MV-4-11 (cell line): ENCODE results near the gene SPC25.
A peak's percentile ranks its signal among the peaks of the same experiment; 100 is the strongest.
"Not testable (repeated sequence)": the region's sequence is repeated elsewhere in the genome, so short reads cannot be mapped to it uniquely, and the experiment has no call there.

Experiments
- DNase-seq: peaks from one replicate; lab custom pipeline; 2025; lab: John Stamatoyannopoulos, UW

SPC25 gene

DNA sequence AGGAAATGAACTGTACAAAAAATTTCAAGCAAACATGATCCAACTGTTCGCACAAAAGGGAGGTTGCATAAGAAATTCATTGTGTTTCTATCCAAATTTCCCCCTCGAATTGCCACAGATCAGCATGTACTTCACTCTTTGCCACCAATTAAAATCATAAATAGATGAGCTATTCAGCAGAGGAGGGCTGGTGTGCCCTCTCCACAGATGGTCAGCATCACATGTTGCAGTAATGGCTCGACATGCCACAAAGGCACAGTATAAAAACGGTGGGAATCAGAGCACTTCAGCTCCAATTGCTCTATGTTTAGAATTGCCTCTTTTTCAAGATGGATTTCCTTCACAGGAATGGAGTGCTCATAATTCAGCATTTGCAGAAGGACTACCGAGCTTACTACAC is 10.8 kb upstream of the SPC25 start, which contains the start of gene G6PC2:
Gene G6PC2 (plus strand): TSS at position 289 of the 400 bp plus-strand sequence. CDS start 41 bp downstream, at position 330.
- DNase-seq: no peak

GRCh38 chr2:168897449-168897848 is 7.2 kb upstream of the SPC25 start:
- DNase-seq: no peak

DNA sequence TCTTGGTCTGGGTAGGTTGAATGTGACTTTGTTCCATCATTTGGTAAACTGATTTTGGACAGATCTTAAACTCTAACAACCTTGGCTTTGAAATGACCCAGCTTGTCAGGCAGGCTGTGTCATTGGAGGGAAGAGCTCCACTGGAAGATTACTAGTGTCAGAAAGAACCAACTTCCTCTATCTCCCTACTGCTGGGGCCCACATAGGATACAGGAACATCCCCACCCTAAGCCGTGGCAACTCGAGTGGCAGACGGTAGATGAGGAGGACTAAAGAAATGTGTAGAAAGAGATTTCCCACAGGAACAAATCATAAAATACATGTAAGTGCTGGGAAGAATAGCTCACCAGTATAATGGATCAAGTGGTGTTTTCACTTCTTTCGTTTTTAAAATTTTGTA is 6.6 kb upstream of the SPC25 start:
- DNase-seq: peak; percentile 64

GRCh38 chr2:168895771-168896170 is 5.5 kb upstream of the SPC25 start:
- no peak for DNase-seq

- DNase-seq: no peak
Measured at GRCh38 chr2:168894720-168895119, 4.5 kb upstream of the SPC25 start.

GRCh38 chr2:168894101-168894500 is 3.9 kb upstream of the SPC25 start:
- no peak for DNase-seq

- no peak for DNase-seq
Measured at GRCh38 chr2:168892327-168892726, 2.1 kb upstream of the SPC25 start.

- no peak for DNase-seq
Measured at GRCh38 chr2:168889635-168890005, 610 bp downstream of the SPC25 start.

DNA sequence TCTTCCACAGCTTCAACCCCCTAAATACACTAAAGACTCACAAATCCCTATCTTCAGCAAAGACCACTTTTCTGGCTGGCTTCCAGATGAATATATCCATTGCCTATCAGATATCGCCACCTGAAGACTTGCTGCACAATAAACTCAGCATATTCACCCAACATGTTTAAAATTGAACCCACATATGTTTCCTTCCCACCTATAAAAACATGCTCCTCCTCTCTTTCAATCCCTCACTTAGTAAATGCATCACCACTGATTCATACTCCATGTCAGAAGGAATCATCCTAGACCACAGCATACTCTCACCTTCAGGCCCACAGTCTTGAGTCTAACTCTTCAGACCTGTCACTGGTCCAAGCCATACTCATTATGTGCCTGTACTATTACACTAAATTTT is 5.3 kb downstream of the SPC25 start:
- no peak for DNase-seq

DNA sequence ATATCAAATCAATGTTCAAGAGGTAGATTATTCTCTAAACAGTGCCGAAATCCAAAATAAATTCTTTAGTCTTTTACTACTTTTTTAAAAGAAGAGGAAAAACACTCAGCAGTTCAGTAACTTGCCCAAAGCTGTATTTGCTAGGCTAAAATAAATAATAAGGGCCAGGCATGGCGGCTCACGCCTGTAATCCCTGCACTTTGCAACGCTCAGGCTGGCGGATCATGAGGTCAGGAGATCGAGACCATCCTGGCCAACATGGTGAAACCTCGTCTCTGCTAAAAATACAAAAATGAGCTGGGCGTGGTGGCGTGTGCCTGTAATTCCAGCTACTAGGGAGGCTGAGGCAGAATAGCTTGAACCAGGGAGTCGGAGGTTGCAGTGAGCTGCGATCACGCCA is 8.1 kb downstream of the SPC25 start:
- DNase-seq: not testable (repeated sequence)

GRCh38 chr2:168874368-168875054 is 15.7 kb downstream of the SPC25 start:
- no peak for DNase-seq

GRCh38 chr2:168870824-168871223 is 19.4 kb downstream of the SPC25 start:
- DNase-seq: not testable (repeated sequence)

DNA sequence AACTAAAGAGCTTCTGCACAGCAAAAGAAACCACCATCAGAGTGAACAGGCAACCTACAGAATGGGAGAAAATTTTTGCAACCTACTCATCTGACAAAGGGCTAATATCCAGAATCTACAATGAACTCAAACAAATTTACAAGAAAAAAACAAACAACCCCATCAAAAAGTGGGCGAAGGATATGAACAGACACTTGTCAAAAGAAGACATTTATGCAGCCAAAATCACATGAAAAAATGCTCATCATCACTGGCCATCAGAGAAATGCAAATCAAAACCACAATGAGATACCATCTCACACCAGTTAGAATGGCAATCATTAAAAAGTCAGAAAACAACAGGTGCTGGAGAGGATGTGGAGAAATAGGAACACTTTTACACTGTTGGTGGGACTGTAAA is 19.9 kb downstream of the SPC25 start:
- not testable (repeated sequence) for DNase-seq

GRCh38 chr2:168867164-168867563 is 23.1 kb downstream of the SPC25 start:
- not testable (repeated sequence) for DNase-seq

GRCh38 chr2:168858146-168858545 is 32.1 kb downstream of the SPC25 start:
- DNase-seq: no peak

DNA sequence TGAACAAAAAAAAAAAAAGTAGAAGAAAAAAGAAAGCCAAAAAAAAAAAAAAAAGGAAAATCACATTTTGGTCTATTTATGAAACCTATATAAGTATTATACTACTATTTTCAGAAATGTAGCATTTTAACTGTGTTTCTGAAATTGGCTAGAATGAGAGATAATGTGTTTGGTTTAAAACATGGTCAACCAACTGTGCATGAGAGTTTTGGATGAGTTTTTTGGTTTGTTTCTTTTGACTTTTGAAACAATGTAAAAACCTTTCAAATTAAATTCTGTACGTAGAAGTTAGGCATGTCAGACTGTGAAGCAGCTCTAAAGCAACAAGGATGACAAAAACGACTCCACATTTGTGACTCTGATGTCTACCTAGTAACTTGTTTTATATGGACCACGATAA is 34.6 kb downstream of the SPC25 start:
- no peak for DNase-seq

GRCh38 chr2:168854651-168855050 is 35.6 kb downstream of the SPC25 start:
- no peak for DNase-seq

DNA sequence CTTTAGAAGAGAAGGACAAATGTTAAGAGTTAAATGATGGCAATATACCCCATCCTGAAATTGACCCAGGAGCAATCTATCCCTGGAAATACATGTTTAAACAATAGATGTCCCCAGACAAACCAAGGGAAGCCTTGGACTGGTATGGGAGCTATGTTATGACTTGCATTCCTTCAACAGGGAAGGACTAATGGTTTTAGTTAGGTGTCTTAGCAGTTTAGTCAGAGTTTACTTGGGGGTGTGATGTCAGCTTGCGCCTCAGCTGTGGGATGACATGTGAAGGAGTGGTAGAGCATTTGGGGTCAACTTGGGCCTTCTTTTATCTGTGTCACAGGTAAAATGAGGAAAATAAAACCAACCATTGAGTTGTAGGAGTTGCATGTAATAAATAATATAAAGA is 36.8 kb downstream of the SPC25 start:
- no peak for DNase-seq

DNA sequence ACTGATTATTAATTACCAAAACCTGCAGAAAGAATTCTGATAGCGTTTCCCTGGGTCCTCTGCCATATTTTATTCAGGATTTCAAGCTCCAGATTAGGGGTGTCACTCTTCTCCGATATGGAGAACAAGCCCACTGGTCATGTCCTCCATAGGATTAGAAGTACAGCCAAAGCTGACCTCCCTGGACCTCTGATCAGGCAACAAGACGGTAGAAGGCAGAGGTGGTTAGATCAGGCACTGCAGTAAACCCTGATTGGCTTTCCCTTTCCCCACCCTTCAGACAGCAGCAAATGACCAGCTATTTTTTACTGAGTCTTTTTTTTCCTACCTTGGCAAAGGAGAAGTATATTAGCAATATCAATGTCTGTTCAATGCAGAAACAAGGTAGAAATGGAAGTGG is 37.7 kb downstream of the SPC25 start:
- DNase-seq: no peak

DNA sequence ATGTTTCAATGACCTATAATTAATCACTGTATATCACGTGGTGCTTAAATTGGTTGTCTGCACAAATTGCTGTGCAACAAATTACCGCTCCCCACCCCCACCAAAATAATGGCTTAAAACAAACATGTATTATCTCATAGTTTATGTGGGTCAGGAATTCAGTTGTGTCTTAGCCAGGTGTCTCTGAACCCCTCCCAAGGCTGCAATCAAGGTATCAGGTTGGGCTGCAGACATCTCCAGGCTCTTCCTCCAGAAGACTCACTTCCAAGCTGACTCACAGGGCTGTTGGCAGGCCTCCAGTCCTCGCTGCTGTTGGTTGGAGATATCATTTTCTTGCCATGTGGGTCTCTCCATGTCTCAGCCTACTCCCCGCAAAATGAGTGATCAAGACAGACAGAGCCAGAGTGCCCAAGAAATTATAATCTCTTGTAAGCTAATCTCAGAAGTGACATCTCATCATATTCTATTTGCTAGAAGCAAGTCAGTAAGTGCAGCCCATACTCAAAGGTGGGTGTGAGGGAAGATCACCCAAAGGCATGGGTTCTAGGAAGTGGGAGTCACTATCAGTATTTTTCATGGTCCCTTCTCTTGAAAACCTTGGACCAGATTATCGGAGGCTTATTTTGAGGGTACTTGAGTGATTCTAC is 38.4 kb downstream of the SPC25 start:
- DNase-seq: no peak

DNA sequence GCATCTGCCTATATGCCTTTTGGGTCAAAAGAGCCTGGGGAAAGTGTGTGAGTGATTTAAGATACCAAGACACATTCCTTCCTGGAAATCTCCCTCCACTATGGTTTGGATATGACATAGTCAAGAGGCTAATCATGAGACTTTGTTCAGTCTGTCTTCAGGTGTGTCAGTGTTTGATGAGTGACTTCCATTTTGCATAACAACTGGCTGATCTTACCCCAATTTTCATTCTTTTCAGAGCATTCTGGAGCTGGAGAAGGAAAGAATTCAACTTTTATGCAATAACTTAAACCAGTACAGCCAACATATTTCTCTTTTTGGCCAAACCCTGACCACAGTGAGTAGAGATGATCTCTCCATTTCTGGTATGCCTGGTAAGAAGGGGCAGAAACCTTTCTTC is 39.4 kb downstream of the SPC25 start:
- DNase-seq: no peak

GRCh38 chr2:168849610-168850009 is 40.6 kb downstream of the SPC25 start:
- peak; percentile 15 for DNase-seq

GRCh38 chr2:168848225-168848624 is 42.0 kb downstream of the SPC25 start:
- no peak for DNase-seq

GRCh38 chr2:168843253-168843652 is 47.0 kb downstream of the SPC25 start:
- no peak for DNase-seq
